ENCODE measurements around the gene RNF44. TPM values are rescaled to one million over a fixed set of nuclear protein-coding genes. Genes with fewer than 3 reads are reported as not detected.
A peak's percentile ranks its signal among the peaks of the same experiment; 100 is the strongest.

The RNF44 gene
- total and polyA plus RNA-seq, 2 of the 13 experiments (the other 11 are each of a cell fraction or from before 2014, with no cell fraction given) = 9.2 to 16.8 TPM

DNA sequence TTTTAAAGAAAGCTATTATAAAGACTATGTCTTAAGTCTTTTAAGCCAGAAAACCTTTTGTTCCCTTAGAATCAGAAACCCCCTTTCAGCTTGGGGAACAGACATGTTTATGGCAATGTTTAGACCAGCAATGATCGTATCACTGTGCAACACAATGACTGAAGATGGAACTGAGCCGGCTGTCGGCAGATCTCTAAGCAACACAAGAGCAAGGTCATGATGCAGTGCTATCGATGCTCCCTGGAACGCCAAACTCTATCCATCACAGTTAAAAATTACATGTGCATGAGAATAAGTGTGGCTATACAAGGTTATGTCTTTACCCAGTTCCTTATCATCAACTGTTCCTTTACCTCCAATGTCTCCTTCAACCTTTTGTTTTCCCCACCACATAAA lies 1.8 kb upstream of the RNF44 start (continued):
- TF ChIP-seq, protein P1, sequence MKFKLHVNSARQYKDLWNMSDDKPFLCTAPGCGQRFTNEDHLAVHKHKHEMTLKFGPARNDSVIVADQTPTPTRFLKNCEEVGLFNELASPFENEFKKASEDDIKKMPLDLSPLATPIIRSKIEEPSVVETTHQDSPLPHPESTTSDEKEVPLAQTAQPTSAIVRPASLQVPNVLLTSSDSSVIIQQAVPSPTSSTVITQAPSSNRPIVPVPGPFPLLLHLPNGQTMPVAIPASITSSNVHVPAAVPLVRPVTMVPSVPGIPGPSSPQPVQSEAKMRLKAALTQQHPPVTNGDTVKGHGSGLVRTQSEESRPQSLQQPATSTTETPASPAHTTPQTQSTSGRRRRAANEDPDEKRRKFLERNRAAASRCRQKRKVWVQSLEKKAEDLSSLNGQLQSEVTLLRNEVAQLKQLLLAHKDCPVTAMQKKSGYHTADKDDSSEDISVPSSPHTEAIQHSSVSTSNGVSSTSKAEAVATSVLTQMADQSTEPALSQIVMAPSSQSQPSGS (CRISPR knock-in tag; IDR thresholded peaks at IDR 0.05) = no peak

DNA sequence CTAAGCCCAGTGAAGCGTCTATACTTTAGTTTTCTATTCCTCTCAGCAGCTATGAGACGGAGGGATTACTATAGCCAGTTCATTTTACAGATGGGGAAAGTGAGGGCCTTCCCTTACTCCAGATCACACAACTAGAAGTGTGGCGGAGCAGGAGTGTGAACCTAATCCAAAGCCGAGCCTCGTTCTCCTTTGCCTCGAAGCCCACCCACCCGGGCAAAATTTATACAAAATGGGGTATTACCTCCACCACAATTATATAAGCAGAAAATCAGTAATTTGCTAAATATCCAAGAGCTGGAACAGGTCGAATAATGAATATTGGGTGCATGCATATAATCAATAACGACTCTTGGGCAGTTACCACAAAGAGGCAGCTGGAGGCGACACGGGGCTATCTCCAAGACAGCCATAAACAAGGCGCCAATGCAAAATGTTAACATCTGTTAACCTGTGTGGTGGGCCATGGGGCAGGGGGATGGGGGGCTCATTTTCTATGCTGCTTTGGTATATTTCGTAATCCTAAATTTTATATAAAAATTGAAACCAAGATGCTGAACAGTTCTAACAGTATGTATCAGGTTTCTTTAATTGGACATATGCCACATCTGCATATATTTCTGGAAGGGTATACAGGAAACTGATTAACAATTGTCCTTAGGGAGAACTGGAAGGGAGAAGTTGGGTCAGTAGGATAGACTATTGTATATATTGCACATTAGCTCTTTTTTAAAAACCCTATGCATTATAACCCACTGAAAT lies 1.2 kb upstream of the RNF44 start:
- TSS peak; percentile 91 for BruUV-seq (replicated peaks)
- Histone ChIP-seq H3K27me3 (ENCODE audit: control insufficient read depth in 1 of 2, insufficient read depth in 2 of 2, low read length in 2 of 2) (no peaks in the 10 kb centered on the region; a peak in 1 of 5 replicates), H3K4me3 (replicated peaks in 1 of 3; ENCODE audit: insufficient read depth in 1 of 3, low read depth in 2 of 3, low read length in 3 of 3) (peak overlapping the region; percentile 32 to 97 (median 53)), H3K27ac (ENCODE audit: extremely low read length, insufficient read depth, low read length) (peak overlapping the region; percentile 55), H4K20me1 (ENCODE audit: insufficient read depth, low read length) (peaks cover 20% of the 10 kb centered on the region), H3K36me3 (replicated peaks in 1 of 2; ENCODE audit: control insufficient read depth in 1 of 2, insufficient read depth in 2 of 2, low read length in 2 of 2) (peaks cover 2 to 7% of the 10 kb centered on the region in 2 experiments; a peak in 1 of 5 replicates), H3K4me2 (ENCODE audit: low read depth, low read length) (peak overlapping the region; percentile 94), H3K4me1 (ENCODE audit: insufficient read depth, low read length) (peaks cover 67% of the 10 kb centered on the region), H3K9ac (ENCODE audit: insufficient read depth, low read depth, low read length) (peak overlapping the region; percentile 71), H3K79me2 (ENCODE audit: insufficient read depth, low read length) (peaks cover 32% of the 10 kb centered on the region), H3K9me3 (ENCODE audit: low read length) (no peaks in the 10 kb centered on the region), H2AFZ (ENCODE audit: low read length) (no peak overlapping the region)
- CTCF ChIA-PET (ENCODE audit: low intra/inter-chr PET ratio, low total read pairs) = no interaction called here
- 6% methylated on average over 13 of the region's 13 CpGs for WGBS (ENCODE audit: low lambda C conversion rate)
- no peak for ATAC-seq
- TF ChIP-seq TCF7 (IDR thresholded peaks at IDR 0.05; ENCODE audit: low read depth) = no peak
- 0 out of 2 replicates have a peak, but pooled peaks have one; percentile 8 for TF ChIP-seq CHD4 (IDR thresholded peaks at IDR 0.05; ENCODE audit: borderline replicate concordance, low read length)
- peak; percentile 74; the same call in 1 of the 2 replicates for TF ChIP-seq ZNF629 (CRISPR knock-in tag; conservative IDR thresholded peaks at IDR 0.05)
- TF ChIP-seq, protein P2, sequence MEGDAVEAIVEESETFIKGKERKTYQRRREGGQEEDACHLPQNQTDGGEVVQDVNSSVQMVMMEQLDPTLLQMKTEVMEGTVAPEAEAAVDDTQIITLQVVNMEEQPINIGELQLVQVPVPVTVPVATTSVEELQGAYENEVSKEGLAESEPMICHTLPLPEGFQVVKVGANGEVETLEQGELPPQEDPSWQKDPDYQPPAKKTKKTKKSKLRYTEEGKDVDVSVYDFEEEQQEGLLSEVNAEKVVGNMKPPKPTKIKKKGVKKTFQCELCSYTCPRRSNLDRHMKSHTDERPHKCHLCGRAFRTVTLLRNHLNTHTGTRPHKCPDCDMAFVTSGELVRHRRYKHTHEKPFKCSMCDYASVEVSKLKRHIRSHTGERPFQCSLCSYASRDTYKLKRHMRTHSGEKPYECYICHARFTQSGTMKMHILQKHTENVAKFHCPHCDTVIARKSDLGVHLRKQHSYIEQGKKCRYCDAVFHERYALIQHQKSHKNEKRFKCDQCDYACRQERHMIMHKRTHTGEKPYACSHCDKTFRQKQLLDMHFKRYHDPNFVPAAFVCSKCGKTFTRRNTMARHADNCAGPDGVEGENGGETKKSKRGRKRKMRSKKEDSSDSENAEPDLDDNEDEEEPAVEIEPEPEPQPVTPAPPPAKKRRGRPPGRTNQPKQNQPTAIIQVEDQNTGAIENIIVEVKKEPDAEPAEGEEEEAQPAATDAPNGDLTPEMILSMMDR (CRISPR knock-in tag; IDR thresholded peaks at IDR 0.05) = peak; percentile 36
- TF ChIP-seq CCDC6 (CRISPR knock-in tag; IDR thresholded peaks at IDR 0.05) = peak; percentile 58; the same call in 1 of the 2 replicates
- TF ChIP-seq, protein P3, sequence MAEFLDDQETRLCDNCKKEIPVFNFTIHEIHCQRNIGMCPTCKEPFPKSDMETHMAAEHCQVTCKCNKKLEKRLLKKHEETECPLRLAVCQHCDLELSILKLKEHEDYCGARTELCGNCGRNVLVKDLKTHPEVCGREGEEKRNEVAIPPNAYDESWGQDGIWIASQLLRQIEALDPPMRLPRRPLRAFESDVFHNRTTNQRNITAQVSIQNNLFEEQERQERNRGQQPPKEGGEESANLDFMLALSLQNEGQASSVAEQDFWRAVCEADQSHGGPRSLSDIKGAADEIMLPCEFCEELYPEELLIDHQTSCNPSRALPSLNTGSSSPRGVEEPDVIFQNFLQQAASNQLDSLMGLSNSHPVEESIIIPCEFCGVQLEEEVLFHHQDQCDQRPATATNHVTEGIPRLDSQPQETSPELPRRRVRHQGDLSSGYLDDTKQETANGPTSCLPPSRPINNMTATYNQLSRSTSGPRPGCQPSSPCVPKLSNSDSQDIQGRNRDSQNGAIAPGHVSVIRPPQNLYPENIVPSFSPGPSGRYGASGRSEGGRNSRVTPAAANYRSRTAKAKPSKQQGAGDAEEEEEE (CRISPR knock-in tag; IDR thresholded peaks at IDR 0.05; ENCODE audit: borderline replicate concordance) = no peak
- no peak for TF ChIP-seq NR2F1 (CRISPR knock-in tag; IDR thresholded peaks at IDR 0.05)
- no peak for TF ChIP-seq IRX3 (CRISPR knock-in tag; IDR thresholded peaks at IDR 0.05; ENCODE audit: borderline replicate concordance, low read depth)
- TF ChIP-seq, protein P4, sequence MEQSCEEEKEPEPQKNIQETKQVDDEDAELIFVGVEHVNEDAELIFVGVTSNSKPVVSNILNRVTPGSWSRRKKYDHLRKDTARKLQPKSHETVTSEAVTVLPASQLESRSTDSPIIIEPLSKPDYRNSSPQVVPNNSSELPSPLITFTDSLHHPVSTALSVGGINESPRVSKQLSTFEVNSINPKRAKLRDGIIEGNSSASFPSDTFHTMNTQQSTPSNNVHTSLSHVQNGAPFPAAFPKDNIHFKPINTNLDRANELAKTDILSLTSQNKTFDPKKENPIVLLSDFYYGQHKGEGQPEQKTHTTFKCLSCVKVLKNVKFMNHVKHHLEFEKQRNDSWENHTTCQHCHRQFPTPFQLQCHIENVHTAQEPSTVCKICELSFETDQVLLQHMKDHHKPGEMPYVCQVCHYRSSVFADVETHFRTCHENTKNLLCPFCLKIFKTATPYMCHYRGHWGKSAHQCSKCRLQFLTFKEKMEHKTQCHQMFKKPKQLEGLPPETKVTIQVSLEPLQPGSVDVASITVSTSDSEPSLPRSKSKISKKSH (CRISPR knock-in tag; IDR thresholded peaks at IDR 0.05; ENCODE audit: borderline replicate concordance) = no peak
- no peak for TF ChIP-seq ZNF335 (CRISPR knock-in tag; IDR thresholded peaks at IDR 0.05)
- TF ChIP-seq, protein P5, sequence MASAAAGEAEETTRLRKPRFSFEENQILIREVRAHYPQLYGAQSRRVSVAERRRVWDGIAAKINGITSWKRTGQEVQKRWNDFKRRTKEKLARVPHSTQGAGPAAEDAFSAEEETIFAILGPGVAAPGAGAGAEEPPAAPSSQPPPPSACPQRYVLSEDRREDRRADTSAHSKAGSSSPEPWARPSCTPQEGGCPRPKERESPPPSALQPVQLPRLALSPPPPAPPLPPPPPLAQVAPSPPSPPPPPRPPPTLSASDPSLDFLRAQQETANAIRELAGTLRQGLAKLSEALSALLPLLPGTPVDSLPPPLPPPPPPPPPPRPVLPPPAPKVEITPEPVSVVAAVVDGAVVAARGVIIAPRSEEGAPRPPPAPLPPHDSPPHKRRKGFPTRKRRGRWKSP (CRISPR knock-in tag; IDR thresholded peaks at IDR 0.05) = peak; percentile 40; the same call in 1 of the 2 replicates
- no peak for DNase-seq (ENCODE audit: low spot score)
- POLR2A ChIA-PET = interaction anchor here (1.0 to 7.9 kb wide), 15 partner anchors 9 to 548 kb away, joined by 3 to 212 read pairs (median 8); partner anchors contain the start of genes CDHR2, CLTB, FAF2 and FGFR4
- intact Hi-C loops (cut with micrococcal nuclease; ENCODE audit: unreplicated experiment) (no loop called here), in situ Hi-C loops (cut with HindIII; ENCODE audit: extremely low pct_ligation_motif_present, low pct_unique_long_range_greater_than_20kb) (loop anchor here (5.0 to 25.0 kb wide), 2 partner anchors 121 to 824 kb away; partner anchors contain the start of genes CLTB, LMAN2 and RGS14)
- FAIRE-seq = no peak

All from HepG2 (cell line).